HG03108 (cell line): ENCODE measurements around the gene CLDN10.
"Not testable (repeated sequence)": the region's sequence is repeated elsewhere in the genome, so short reads cannot be mapped to it uniquely, and the experiment has no call there.

Experiments used
- ATAC-seq: cut with Tn5 transposase; IDR thresholded peaks from one replicate; pipeline ENCODE4 v1.9.1; 2021; ENCODE audit warnings: moderate library complexity; ENCODE audit not compliant: unreplicated experiment

Gene CLDN10

GRCh38 chr13:95552539-95553441, at the start of gene CLDN10:
Gene CLDN10, plus strand, starts transcription at chr13:95552720. Its CDS starts 34 bp downstream, at chr13:95552754.
- no peak for ATAC-seq

GRCh38 chr13:95503662-95504061, 48.9 kb upstream of the CLDN10 start:
- no peak for ATAC-seq

- no peak for ATAC-seq
These were observed 47.3 kb upstream of the CLDN10 start for GRCh38 chr13:95505265-95505664.

GRCh38 chr13:95505986-95506385, 46.5 kb upstream of the CLDN10 start:
- no peak for ATAC-seq

- no peak for ATAC-seq
These were observed 44.5 kb upstream of the CLDN10 start for GRCh38 chr13:95507991-95508390.

- ATAC-seq: no peak
These were observed 43.5 kb upstream of the CLDN10 start for GRCh38 chr13:95508996-95509395.

GRCh38 chr13:95509521-95510310, 42.8 kb upstream of the CLDN10 start:
- ATAC-seq: no peak

- no peak for ATAC-seq
These were observed 41.6 kb upstream of the CLDN10 start for GRCh38 chr13:95510950-95511349.

GRCh38 chr13:95512424-95512823, 40.1 kb upstream of the CLDN10 start:
- no peak for ATAC-seq

GRCh38 chr13:95512957-95513356, 39.6 kb upstream of the CLDN10 start:
- no peak for ATAC-seq

GRCh38 chr13:95515606-95516005, 36.9 kb upstream of the CLDN10 start:
- not testable (repeated sequence) for ATAC-seq

- no peak for ATAC-seq
These were observed 36.5 kb upstream of the CLDN10 start for GRCh38 chr13:95516021-95516420.

GRCh38 chr13:95516492-95516891, 36.0 kb upstream of the CLDN10 start:
- no peak for ATAC-seq

- no peak for ATAC-seq
These were observed 28.9 kb upstream of the CLDN10 start for GRCh38 chr13:95523598-95523997.

- ATAC-seq: no peak
These were observed 28.1 kb upstream of the CLDN10 start for GRCh38 chr13:95524264-95524901.

- ATAC-seq: no peak
These were observed 24.6 kb upstream of the CLDN10 start for GRCh38 chr13:95527955-95528354.

- ATAC-seq: no peak
These were observed 22.3 kb upstream of the CLDN10 start for GRCh38 chr13:95530178-95530577.

GRCh38 chr13:95533545-95534160, 18.9 kb upstream of the CLDN10 start:
- no peak for ATAC-seq

- no peak for ATAC-seq
These were observed 17.3 kb upstream of the CLDN10 start for GRCh38 chr13:95535243-95535642.

GRCh38 chr13:95536632-95537241, 15.8 kb upstream of the CLDN10 start:
- ATAC-seq: no peak

GRCh38 chr13:95540888-95541287, 11.6 kb upstream of the CLDN10 start:
- ATAC-seq: no peak
